ENCODE results near the gene CCDC13. TPM values are rescaled to one million over a fixed set of nuclear protein-coding genes. Genes with fewer than 3 reads are reported as not detected.

Gene CCDC13
- total and polyA plus RNA-seq, 2 of the 13 experiments (the other 11 are each of a cell fraction or from before 2014, with no cell fraction given), result 0.22 to 0.51 TPM

DNA sequence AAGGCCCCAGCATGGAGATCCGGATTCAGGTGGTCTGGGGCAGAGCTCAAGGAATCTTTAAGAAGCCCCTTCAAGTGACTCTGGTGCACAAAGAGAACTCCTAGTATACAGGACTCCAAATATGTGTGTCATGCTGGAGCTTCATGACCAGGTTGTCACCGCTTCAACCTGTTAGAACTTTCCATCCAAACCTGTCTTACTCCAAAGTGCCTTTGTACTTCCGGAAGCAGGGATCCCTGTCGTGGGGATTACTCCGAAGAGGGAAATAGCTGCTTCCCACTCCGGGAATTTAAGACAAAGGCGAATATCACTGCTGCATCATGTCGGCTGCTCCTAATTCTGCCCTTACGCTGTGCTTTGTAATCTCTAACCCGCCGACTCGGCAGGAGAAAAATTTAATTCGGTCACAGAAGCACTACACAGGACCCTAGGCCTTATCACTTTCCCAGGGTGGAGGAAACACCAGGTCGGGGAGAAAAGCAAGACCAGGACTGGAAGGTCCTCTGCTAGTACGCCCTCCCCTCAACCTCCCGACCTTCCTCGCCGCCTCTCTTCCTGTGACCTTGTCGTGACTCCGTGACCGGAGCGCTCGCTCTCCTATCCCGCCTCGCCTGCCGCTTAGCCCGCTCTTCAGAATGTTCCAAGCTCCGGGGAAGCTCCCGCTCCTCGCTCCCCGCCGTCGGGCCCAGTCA is 30.5 kb upstream of the CCDC13 start (continued):
- TF ChIP-seq KAT8 (CRISPR knock-in tag; IDR thresholded peaks at IDR 0.05) (no peak), BRD4 (CRISPR knock-in tag; IDR thresholded peaks at IDR 0.05) (peak; percentile 1; the same call in 1 of the 2 replicates), MED13 (CRISPR knock-in tag; IDR thresholded peaks at IDR 0.05) (no peak), ZNF101 (CRISPR knock-in tag; IDR thresholded peaks at IDR 0.05; ENCODE audit: borderline replicate concordance, low read depth) (no peak), SMARCE1 (IDR thresholded peaks at IDR 0.05; ENCODE audit: borderline replicate concordance) (no peak), XBP1 (CRISPR knock-in tag; IDR thresholded peaks at IDR 0.05) (no peak; the same call in 1 of the 2 replicates), ETV6 (CRISPR knock-in tag; conservative IDR thresholded peaks at IDR 0.05) (no peak), PAWR (CRISPR knock-in tag; IDR thresholded peaks at IDR 0.05; ENCODE audit: borderline replicate concordance) (no peak), JDP2 (CRISPR knock-in tag; IDR thresholded peaks at IDR 0.05; ENCODE audit: borderline replicate concordance) (no peak), CENPX (CRISPR knock-in tag; IDR thresholded peaks at IDR 0.05) (no peak), ZBTB38 (CRISPR knock-in tag; IDR thresholded peaks at IDR 0.05) (no peak), RARG (CRISPR knock-in tag; IDR thresholded peaks at IDR 0.05; ENCODE audit: low read depth) (no peak), HOXA9 (CRISPR knock-in tag; IDR thresholded peaks at IDR 0.05; ENCODE audit: borderline replicate concordance) (no peak)
- TF ChIP-seq, protein P1, sequence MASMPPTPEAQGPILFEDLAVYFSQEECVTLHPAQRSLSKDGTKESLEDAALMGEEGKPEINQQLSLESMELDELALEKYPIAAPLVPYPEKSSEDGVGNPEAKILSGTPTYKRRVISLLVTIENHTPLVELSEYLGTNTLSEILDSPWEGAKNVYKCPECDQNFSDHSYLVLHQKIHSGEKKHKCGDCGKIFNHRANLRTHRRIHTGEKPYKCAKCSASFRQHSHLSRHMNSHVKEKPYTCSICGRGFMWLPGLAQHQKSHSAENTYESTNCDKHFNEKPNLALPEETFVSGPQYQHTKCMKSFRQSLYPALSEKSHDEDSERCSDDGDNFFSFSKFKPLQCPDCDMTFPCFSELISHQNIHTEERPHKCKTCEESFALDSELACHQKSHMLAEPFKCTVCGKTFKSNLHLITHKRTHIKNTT (CRISPR knock-in tag; IDR thresholded peaks at IDR 0.05), result no peak
- TF ChIP-seq, protein P2, sequence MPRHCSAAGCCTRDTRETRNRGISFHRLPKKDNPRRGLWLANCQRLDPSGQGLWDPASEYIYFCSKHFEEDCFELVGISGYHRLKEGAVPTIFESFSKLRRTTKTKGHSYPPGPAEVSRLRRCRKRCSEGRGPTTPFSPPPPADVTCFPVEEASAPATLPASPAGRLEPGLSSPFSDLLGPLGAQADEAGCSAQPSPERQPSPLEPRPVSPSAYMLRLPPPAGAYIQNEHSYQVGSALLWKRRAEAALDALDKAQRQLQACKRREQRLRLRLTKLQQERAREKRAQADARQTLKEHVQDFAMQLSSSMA (CRISPR knock-in tag; IDR thresholded peaks at IDR 0.05), result no peak

Data from HepG2 (cell line).